PFSK-1 (cell line): ENCODE measurements around the gene NHP2.

Experiments used
- FOXP2 ChIP-seq: optimal IDR thresholded peaks from 2 replicates; pipeline ENCODE3; 2011; ENCODE audit warnings: borderline replicate concordance, control low read depth, inconsistent platforms; ENCODE audit not compliant: insufficient read depth; ENCODE audit errors: extremely low read length, extremely low read depth
- POLR2AphosphoS5 ChIP-seq: IDR thresholded peaks from 2 replicates; pipeline ENCODE4 v1.6.1; 2012; ENCODE audit warnings: low read depth, mild to moderate bottlenecking, control low read depth, low read length, moderate library complexity
- TAF1 ChIP-seq: IDR thresholded peaks from 2 replicates; pipeline ENCODE4 v1.6.1; 2012; ENCODE audit warnings: low read length, control low read depth, borderline replicate concordance; ENCODE audit not compliant: insufficient read depth
- TF ChIP-seq, protein P1 (sequence below), 2 experiments: IDR thresholded peaks; 2 replicates each; pipeline versions ENCODE4 v1.6.1 to v1.8.0; 2011 to 2012; ENCODE audit warnings: low read depth in 2 of 2, low read length in 2 of 2, control low read depth in 1 of 2, inconsistent platforms in 1 of 2, mild to moderate bottlenecking in 1 of 2, moderate library complexity in 1 of 2; ENCODE audit not compliant: insufficient read depth in 1 of 2

DNA sequence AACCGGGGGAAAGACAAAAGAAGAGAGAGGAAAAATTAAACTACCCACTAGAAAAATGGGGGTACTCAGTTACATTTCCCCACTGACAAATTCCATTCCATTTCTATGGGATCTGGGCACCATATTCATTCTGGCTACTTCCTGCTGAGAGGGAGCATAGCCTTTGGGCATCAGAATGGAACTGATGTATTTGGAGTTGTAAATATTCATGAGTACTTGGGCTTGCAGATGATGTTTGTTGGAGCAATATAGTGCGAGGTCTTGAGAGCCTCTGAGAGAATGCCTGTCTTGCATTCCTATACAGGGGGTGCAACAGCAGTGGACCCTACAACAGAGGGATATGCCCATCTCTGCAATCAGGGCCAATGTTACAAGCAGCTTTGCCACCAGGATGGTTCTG is 16.8 kb upstream of the NHP2 start:
- TF ChIP-seq POLR2AphosphoS5 (no peak), TAF1 (no peak), FOXP2 (no peak)
- TF ChIP-seq, protein P1, sequence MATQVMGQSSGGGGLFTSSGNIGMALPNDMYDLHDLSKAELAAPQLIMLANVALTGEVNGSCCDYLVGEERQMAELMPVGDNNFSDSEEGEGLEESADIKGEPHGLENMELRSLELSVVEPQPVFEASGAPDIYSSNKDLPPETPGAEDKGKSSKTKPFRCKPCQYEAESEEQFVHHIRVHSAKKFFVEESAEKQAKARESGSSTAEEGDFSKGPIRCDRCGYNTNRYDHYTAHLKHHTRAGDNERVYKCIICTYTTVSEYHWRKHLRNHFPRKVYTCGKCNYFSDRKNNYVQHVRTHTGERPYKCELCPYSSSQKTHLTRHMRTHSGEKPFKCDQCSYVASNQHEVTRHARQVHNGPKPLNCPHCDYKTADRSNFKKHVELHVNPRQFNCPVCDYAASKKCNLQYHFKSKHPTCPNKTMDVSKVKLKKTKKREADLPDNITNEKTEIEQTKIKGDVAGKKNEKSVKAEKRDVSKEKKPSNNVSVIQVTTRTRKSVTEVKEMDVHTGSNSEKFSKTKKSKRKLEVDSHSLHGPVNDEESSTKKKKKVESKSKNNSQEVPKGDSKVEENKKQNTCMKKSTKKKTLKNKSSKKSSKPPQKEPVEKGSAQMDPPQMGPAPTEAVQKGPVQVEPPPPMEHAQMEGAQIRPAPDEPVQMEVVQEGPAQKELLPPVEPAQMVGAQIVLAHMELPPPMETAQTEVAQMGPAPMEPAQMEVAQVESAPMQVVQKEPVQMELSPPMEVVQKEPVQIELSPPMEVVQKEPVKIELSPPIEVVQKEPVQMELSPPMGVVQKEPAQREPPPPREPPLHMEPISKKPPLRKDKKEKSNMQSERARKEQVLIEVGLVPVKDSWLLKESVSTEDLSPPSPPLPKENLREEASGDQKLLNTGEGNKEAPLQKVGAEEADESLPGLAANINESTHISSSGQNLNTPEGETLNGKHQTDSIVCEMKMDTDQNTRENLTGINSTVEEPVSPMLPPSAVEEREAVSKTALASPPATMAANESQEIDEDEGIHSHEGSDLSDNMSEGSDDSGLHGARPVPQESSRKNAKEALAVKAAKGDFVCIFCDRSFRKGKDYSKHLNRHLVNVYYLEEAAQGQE (IDR thresholded peaks at IDR 0.05; ENCODE audit: insufficient read depth in 1 of 2, low read depth in 2 of 2, low read length in 2 of 2) = no peak
